Stomach (tissue), 9 donors: ENCODE results near the gene RBM19. TPM values are rescaled to one million over a fixed set of nuclear protein-coding genes. Genes with fewer than 3 reads are reported as not detected.

ENCODE experiments used
- DNase-seq, 2 donors: peaks; one replicate each; pipeline versions ENCODE4 v3.0.0 to v3.0.0-alpha.2; 2013 to 2019
- H3K27ac ChIP-seq, 5 donors: fragments of 200-600 bp in 4 of 5; sonication (generic) in 4 of 5; one replicate each; pipeline ENCODE4 v1.5.1; 2013 to 2019; ENCODE audit warnings: mild to moderate bottlenecking in 1 of 5, moderate library complexity in 1 of 5
- H3K27me3 ChIP-seq, 3 donors: fragments of 200-600 bp; sonication (generic); one replicate each; pipeline ENCODE4 v1.5.1; 2017 to 2019; ENCODE audit warnings: mixed run types in 1 of 3
- H3K36me3 ChIP-seq, 4 donors: fragments of 200-600 bp; sonication (generic); 1 replicate in 3 of 4; 2 replicates in 1 of 4; pipeline ENCODE4 v1.5.1; 2016 to 2019
- H3K4me1 ChIP-seq, 4 donors: fragments of 200-600 bp; sonication (generic); one replicate each; pipeline ENCODE4 v1.5.1; 2016 to 2019
- H3K4me3 ChIP-seq, 4 donors: fragments of 200-600 bp; sonication (generic) in 3 of 4; one replicate each; pipeline ENCODE4 v1.5.1; 2016 to 2019; ENCODE audit warnings: mild to moderate bottlenecking in 1 of 4
- H3K9me3 ChIP-seq, 4 donors: fragments of 200-600 bp; sonication (generic); one replicate each; pipeline ENCODE4 v1.5.1; 2016 to 2019
- EP300 ChIP-seq: sonication (generic); formaldehyde crosslinking; IDR thresholded peaks from one replicate; pipeline ENCODE4 v1.6.1; 2017; ENCODE audit warnings: antibody characterized with exemption
- POLR2A ChIP-seq, 4 donors: fragments of 450-650 bp; IDR thresholded peaks; one replicate each; pipeline ENCODE4 v1.6.1; 2016; ENCODE audit warnings: antibody characterized with exemption in 4 of 4, control low read depth in 2 of 4, mild to moderate bottlenecking in 1 of 4, moderate library complexity in 1 of 4
- POLR2AphosphoS5 ChIP-seq, 3 donors: sonication (generic); formaldehyde crosslinking; IDR thresholded peaks; one replicate each; pipeline ENCODE4 v1.6.1; 2016; ENCODE audit warnings: antibody characterized with exemption in 3 of 3
- WGBS, 5 donors: extraction: QIAGEN DNeasy Blood & Tissue Kit in 3 of 5; methylation state at CpG; one replicate each; pipeline versions ENCODE4 v1.1.5 to v1.1.7; 2013 to 2018; 5-methylcytosine and 5-hydroxymethylcytosine counted together
- intact Hi-C: fragments of 100-400 bp; cut with DNase I; formaldehyde crosslinking; loops from one replicate; pipeline ENCODE4 v1.15.1; 2023; ENCODE audit warnings: low total_unique reads
- polyA plus RNA-seq, 3 donors: library from polyadenylated mRNA; stranded (reverse); fragments of 200-250 nt; gene quantifications; one replicate each; pipeline ENCODE4 v1.2.3, GENCODE V29; 2013
- total RNA-seq, 5 donors: library from RNA; depleted of rRNA; stranded (reverse); fragments of >200 nt; gene quantifications; one replicate each; pipeline versions ENCODE4 v1.1.0 to v1.2.3, GENCODE V29; 2014 to 2016
- TF ChIP-seq, protein P1 (sequence below), 7 experiments: fragments of 450-650 bp in 4 of 7; fragments of 200-600 bp in 3 of 7; sonication (generic) in 3 of 7; IDR thresholded peaks; one replicate each; pipeline ENCODE4 v1.5.1; 2016 to 2019; ENCODE audit warnings: antibody characterized with exemption in 7 of 7, control low read depth in 2 of 7, mild to moderate bottlenecking in 1 of 7
- donor health status: healthy with polysubstance abuse.
- donor health status: Bipolar disorder and iron deficiency.
- donor health status: healthy.

RBM19 gene
- total and polyA plus RNA-seq, 8 donors, result 8.1 to 109 (median 27.3) TPM

DNA sequence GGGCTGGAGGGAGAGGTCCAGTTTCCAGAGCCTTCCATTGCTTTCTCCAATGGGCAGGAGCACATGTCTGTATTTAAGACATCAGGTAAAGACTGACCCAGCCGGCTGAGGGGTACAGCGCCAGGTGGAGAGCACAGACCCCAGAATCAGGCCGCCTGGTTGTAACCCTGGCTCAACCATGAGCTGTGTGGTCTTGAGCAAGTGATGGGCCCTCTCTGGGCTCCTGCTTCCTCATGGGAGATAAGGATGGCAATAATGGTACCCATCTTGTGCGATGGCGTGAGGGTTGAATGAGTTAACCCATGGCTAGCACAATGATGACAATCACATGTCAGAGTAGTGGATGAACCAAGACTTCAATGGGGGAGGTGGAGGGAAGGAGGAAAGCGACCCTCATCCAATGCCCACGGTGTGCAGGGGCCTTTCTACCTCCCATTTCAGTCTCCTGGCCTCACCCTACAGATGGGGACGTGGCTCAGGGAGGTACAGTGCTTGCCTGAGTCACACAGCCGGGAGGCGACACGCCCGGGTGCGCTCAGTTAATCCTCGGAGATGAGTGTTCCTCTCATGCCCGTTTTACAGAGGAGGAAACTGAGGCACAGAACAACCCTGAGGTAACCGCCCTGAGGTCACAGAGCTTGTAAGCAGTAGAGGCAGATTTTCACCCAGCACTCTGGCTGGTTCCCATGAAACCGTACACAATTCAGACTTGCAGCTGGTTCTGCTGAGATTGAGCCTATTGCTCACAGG lies 163.9 kb downstream of the RBM19 start:
- no peak overlapping the region for H3K27ac ChIP-seq
- no peaks in the 10 kb centered on the region for H3K27me3 ChIP-seq
- H3K4me1 ChIP-seq, result no peaks in the 10 kb centered on the region
- WGBS, 5 donors, result 84 to 91% (median 88%) methylated on average over 16 to 17 of the region's 17 CpGs
- H3K9me3 ChIP-seq, result peaks cover 4 to 14% (median 11%) of the 10 kb centered on the region in 4 donors
- no peaks in the 10 kb centered on the region for H3K36me3 ChIP-seq
- H3K4me3 ChIP-seq, result no peak overlapping the region
- intact Hi-C loops, result no loop called here
- DNase-seq, result no peak
- TF ChIP-seq POLR2A (IDR thresholded peaks at IDR 0.05), result no peak
- no peak for TF ChIP-seq EP300
- TF ChIP-seq POLR2AphosphoS5 (IDR thresholded peaks at IDR 0.05), result no peak
- TF ChIP-seq, protein P1, sequence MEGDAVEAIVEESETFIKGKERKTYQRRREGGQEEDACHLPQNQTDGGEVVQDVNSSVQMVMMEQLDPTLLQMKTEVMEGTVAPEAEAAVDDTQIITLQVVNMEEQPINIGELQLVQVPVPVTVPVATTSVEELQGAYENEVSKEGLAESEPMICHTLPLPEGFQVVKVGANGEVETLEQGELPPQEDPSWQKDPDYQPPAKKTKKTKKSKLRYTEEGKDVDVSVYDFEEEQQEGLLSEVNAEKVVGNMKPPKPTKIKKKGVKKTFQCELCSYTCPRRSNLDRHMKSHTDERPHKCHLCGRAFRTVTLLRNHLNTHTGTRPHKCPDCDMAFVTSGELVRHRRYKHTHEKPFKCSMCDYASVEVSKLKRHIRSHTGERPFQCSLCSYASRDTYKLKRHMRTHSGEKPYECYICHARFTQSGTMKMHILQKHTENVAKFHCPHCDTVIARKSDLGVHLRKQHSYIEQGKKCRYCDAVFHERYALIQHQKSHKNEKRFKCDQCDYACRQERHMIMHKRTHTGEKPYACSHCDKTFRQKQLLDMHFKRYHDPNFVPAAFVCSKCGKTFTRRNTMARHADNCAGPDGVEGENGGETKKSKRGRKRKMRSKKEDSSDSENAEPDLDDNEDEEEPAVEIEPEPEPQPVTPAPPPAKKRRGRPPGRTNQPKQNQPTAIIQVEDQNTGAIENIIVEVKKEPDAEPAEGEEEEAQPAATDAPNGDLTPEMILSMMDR (IDR thresholded peaks at IDR 0.05), result no peak

DNA sequence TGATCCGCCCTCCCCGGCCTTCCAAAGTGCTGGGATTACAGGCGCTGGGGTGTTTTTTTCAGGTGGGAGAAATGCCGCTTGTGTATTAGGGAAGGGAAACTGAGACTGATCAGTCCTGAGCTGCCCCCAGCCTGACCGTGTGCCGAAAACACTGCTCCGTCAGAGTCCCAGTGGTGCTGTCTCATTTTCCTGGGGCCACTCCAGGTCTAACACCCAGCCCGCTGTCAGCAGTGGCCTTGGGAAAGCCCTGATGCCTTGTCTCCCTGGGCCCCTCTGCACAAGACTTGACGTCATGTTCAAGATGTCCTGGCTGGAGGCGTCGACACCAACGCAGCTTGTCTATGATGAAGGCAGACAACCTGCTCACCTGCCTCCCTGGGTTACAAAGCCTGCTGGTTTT lies 165.9 kb downstream of the RBM19 start:
- Histone ChIP-seq H3K4me3 (no peak overlapping the region), H3K27ac (no peak overlapping the region), H3K27me3 (no peaks in the 10 kb centered on the region), H3K9me3 (no peaks in the 10 kb centered on the region), H3K4me1 (no peaks in the 10 kb centered on the region), H3K36me3 (no peaks in the 10 kb centered on the region)
- no peak for DNase-seq
- 88 to 96% (median 94%) methylated on average over 9 to 12 of the region's 12 CpGs for WGBS, 5 donors
- intact Hi-C loops, result no loop called here
- TF ChIP-seq POLR2AphosphoS5 (IDR thresholded peaks at IDR 0.05) (no peak), POLR2A (IDR thresholded peaks at IDR 0.05) (no peak), EP300 (no peak)
- TF ChIP-seq, protein P1 (IDR thresholded peaks at IDR 0.05), result no peak

DNA sequence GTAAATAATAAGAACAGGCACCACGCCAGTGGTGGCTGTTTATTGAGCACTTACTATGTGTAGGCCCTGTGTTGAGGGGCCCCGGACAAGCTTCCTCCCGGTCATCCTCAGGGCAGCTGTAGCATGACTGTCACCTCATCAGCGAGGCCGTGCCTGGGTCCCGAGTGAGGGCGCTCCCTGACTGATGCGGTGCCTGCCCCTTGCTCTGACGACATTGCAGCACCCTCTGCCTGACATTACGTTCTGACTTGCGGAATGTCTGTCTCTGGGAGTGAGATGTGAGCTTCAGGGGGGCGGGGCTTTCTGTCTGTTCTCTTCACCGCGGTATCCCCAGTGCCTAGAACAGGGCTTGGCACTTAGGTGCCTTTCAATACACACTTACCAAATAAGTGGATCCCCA lies 167.6 kb downstream of the RBM19 start:
- DNase-seq, result no peak
- no peak overlapping the region for H3K4me3 ChIP-seq
- TF ChIP-seq, protein P1 (IDR thresholded peaks at IDR 0.05), result no peak
- TF ChIP-seq POLR2A (IDR thresholded peaks at IDR 0.05) (no peak), EP300 (no peak), POLR2AphosphoS5 (IDR thresholded peaks at IDR 0.05) (no peak)
- no peaks in the 10 kb centered on the region for H3K9me3 ChIP-seq
- WGBS, 5 donors, result 79 to 89% (median 84%) methylated on average over 9 to 14 of the region's 14 CpGs
- no peak overlapping the region for H3K27ac ChIP-seq
- intact Hi-C loops, result no loop called here
- peaks cover 0 to 5% (median 0%) of the 10 kb centered on the region in 3 donors for H3K27me3 ChIP-seq
- H3K36me3 ChIP-seq, result no peaks in the 10 kb centered on the region
- no peaks in the 10 kb centered on the region for H3K4me1 ChIP-seq

DNA sequence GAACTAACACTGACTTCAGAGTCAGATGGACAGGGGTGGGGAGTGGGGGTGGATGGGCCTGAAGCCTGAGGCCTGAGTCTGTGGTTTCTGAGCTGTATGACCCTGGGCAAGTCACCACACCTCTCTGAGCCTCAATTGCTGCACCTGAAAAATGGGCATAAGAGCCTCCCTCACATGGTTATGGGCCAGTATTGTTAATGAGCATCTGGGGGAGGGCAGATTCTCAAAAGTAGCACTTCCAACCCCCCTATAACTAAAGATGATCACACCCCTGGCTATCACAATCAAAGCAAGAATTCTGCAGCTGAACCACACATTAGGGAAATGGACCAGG lies 168.6 kb downstream of the RBM19 start:
- Histone ChIP-seq H3K27me3 (peaks cover 0 to 5% (median 0%) of the 10 kb centered on the region in 3 donors), H3K36me3 (no peaks in the 10 kb centered on the region), H3K4me1 (no peaks in the 10 kb centered on the region), H3K27ac (no peak overlapping the region), H3K9me3 (no peaks in the 10 kb centered on the region), H3K4me3 (no peak overlapping the region)
- intact Hi-C loops, result no loop called here
- DNase-seq, result no peak
- no peak for TF ChIP-seq POLR2A (IDR thresholded peaks at IDR 0.05)
- TF ChIP-seq, protein P1 (IDR thresholded peaks at IDR 0.05), result no peak
- TF ChIP-seq POLR2AphosphoS5 (IDR thresholded peaks at IDR 0.05), result no peak
- no peak for TF ChIP-seq EP300
